GM15510 (cell line): ENCODE results near the gene TRPC4.

Source experiments
- POLR2A ChIP-seq: IDR thresholded peaks from 3 replicates; pipeline ENCODE4 v1.6.1; 2011; ENCODE audit warnings: borderline replicate concordance; ENCODE audit not compliant: insufficient read length; ENCODE audit errors: extremely low read depth

TRPC4 gene

DNA sequence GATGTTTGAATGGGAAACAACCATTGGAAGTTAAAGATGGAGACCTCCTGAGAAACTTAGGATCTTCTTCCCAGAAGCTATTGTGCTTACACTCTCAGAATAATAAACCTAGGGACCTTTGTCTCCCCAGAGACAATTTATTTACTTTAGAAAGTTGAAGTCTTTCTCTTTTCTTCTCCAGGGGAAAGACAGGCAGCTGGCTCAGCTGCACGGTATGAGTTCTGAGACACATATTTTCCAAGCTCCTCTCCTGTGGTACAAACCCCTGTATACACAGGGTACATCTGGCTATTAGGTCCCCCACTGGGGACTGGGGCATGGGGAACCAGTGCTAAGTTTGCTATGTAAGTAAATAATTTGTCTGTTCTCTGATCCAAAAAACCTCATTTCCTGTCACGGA lies 203.5 kb downstream of the TRPC4 start:
- TF ChIP-seq POLR2A = no peak

DNA sequence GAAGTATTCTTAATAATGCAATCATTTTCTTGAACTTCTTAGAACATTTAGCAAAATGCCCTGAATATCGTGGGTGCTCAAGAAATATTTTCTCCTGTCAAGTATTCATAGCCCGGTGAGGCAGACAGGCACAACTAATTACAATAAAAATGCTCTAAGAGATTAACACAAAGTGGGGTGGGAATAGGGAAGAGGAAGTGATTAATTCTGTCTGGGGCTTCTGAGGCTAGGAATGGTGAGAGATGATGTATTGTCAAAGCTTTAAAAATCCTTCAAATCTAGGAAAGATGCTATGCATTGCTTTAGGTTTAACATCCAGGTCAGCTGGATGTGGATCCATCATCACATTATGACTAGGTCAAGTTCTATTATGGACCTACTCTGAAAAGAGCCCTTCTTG lies 204.2 kb downstream of the TRPC4 start:
- TF ChIP-seq POLR2A = no peak

DNA sequence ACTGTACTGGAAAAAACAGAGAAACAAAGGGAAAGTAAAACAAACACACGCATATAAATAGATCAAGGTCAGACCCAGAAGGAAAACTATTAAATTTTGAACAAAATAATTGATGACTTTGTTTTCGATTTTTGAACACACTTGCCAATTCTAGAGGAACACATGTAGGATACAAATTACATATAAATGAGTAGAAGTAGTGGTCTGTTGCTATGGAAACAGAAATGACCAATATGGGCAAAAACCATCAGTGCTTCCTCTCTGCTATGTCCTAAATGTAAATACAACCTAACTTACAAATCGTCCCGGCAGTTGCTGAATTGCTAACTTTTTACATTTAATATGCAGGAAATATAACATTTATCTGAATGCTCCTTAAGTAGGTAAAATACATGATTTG lies 205.8 kb downstream of the TRPC4 start:
- TF ChIP-seq POLR2A = no peak

GRCh38 chr13:37662624-37663023 lies 206.9 kb downstream of the TRPC4 start:
- TF ChIP-seq POLR2A = no peak

DNA sequence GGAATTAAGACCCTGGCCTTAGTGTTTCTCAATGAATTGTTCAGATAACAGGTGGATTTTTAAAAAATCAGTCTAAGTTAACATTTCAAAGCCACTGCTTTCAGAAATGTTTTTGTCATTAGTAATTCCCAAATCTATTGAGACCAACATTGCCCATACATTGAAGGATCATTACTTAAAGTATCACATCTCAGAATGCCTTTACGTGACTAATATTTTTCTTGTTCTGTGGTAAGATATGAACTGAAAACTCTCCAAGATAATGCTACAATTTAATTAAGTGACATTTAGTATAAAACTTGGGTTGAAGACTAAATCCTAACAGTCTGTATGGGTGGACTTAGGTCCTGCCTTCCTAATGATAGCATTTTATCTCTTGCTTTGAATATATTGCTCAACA lies 211.6 kb downstream of the TRPC4 start:
- TF ChIP-seq POLR2A = no peak

DNA sequence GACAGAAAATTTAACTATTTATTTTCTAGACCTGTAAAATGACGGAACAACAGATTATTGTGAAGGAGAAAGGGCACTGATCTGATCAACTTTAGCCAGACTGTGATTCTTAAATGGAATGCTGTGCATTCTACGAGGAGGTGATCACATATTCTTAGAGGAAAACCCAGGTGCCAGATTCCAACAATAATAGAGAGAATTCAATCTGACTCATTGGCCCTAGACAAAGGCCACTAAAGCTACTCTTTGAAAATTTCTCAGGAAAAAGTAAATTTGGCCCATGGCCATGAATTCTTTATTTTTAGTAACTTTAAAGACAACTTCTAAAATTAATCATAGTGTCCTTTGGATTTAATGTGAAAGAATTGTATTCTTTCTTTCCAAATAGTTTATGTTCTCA lies 212.4 kb downstream of the TRPC4 start:
- no peak for TF ChIP-seq POLR2A

- TF ChIP-seq POLR2A = no peak
Observed at GRCh38 chr13:37656247-37656940, 213.2 kb downstream of the TRPC4 start.

GRCh38 chr13:37652596-37652995 lies 217.0 kb downstream of the TRPC4 start:
- no peak for TF ChIP-seq POLR2A

GRCh38 chr13:37651891-37652290 lies 217.7 kb downstream of the TRPC4 start:
- no peak for TF ChIP-seq POLR2A

DNA sequence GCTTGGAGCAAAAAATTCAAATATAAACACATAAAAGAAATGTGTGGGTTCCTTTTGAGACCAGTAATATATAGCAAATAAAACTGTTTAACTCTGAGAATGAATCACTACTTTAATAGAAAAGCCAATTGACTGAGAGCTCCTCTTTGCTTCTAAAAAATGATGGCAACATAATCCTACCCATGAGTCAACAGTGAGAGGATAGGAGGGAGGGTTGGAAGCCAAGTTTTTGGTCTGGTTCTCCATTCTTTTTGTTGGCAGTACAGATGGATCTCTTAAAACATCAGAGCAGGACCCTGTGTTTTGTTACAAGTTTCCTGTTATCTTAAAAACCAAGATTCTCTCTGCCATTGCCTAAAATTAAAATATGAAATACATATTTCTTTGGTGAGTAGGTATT lies 221.0 kb downstream of the TRPC4 start:
- TF ChIP-seq POLR2A = no peak

DNA sequence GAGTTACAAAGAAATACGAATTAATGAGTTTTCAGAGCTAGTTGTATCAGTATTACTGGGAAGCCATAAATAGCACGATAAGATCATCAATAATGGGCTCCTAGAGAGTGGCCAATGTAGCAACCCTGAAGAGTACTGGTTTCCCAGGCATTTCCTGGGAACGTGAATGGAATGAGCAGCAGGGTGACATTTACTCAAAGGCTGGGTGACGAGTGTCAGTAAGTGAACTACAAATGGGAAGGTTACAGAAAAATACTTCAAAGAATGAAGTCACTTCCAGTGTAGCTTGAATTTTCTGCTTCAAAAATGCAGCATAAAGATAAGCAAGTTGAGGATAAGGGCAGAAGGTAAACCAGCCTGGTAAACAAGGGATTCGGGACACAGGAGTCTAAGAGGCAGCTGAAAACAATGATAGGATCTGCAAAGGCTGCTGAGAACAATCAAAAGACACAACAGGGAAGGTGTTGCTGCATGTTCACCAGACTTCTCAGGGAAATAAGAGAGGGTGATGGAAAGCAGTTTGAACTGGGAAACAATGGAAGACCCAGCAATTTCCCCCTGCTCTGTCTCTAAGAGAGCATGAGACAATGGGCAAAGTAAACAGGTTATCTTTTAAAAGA lies 222.4 kb downstream of the TRPC4 start:
- no peak for TF ChIP-seq POLR2A

- no peak for TF ChIP-seq POLR2A
Observed at GRCh38 chr13:37646531-37646930, 223.0 kb downstream of the TRPC4 start.

GRCh38 chr13:37645181-37645740 lies 224.3 kb downstream of the TRPC4 start:
- TF ChIP-seq POLR2A = no peak

GRCh38 chr13:37641391-37641790 lies 228.2 kb downstream of the TRPC4 start:
- TF ChIP-seq POLR2A = no peak

DNA sequence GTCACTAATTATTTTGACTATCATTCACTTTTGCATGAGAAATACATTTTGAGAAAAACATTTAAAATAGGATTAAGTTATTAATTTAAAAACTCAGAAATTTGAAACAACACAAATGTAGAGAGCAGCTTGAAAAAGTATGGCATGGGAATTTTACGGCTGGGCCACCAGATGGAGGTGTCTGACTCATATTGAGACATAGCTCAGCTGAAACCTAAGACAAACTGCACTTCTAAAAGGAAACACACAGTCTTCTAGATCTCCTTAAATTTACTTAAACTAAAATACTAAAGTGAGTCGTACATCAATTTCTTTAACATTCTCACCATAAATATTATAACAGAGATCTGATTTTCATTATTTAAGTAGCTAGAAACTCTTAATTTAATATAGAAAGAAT lies 229.1 kb downstream of the TRPC4 start:
- TF ChIP-seq POLR2A = no peak

DNA sequence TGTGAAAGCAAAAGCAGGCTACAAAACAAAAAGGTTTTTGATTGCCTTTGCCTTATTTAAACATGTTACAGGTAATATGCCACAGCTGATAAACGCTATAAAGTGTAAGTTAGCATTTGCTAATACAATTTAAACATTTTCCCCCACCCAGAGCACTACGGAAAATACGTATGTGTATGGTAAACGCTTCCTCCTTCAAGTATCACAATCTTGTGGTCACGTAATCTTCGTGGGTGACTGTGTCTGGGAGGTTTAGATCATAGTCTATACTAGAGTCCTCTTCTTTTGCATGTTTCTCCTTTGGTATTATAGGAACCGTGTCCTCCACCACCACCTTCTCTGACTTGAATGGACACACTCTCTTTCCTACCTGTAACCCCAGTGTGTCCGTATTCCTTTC lies 232.9 kb downstream of the TRPC4 start:
- TF ChIP-seq POLR2A = no peak
